NCI-H2081 (cell line): ENCODE measurements around the gene NT5C2.
A peak's percentile ranks its signal among the peaks of the same experiment; 100 is the strongest.
"Not testable (repeated sequence)": the region's sequence is repeated elsewhere in the genome, so short reads cannot be mapped to it uniquely, and the experiment has no call there.

Experiments used
- DNase-seq, 2 experiments: peaks; one replicate each; lab custom pipeline; 2025; lab: John Stamatoyannopoulos, UW

Gene NT5C2

DNA sequence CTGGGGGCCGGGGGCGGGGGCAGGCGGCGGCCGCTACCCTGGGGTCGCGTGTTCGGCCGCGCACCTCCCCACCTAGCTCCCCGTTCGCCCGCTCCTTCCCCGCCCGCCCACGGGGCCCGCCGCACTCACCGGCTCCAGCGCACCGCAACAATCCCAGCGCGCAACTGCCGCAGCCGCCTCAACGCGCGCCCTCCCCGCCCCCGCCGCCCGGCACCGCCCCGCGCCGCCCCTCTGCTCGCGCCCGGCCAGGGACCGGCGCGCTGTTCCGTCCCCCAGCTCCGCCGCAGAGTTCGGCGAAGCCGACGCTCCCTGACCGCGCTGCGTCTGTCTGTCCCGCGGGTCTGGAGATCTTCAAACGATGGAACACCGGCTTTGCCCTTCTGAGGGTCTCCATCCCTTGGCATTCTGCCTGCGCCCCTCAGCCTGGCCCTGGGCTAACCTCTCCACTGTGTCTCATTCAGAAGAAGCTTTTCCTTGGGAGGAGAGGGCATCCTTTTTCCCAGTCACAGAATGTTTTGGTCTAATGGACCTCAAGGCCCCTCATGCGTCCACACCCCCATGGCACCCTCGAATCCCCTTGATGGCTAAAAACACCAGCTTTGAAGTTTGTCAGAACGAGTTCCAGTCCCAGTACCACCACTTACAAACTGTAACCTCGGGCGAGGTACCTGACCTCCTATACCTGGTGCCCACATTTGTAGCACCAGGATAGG lies at the start of gene NT5C2:
Gene NT5C2 (minus strand): TSS at position 166 of the 713 bp plus-strand sequence. CDS start 18,314 bp downstream, outside the sequence.
- DNase-seq, result peak; percentile 52 to 69

GRCh38 chr10:103241262-103242011 lies 48.4 kb upstream of the NT5C2 start:
- no peak for DNase-seq

DNA sequence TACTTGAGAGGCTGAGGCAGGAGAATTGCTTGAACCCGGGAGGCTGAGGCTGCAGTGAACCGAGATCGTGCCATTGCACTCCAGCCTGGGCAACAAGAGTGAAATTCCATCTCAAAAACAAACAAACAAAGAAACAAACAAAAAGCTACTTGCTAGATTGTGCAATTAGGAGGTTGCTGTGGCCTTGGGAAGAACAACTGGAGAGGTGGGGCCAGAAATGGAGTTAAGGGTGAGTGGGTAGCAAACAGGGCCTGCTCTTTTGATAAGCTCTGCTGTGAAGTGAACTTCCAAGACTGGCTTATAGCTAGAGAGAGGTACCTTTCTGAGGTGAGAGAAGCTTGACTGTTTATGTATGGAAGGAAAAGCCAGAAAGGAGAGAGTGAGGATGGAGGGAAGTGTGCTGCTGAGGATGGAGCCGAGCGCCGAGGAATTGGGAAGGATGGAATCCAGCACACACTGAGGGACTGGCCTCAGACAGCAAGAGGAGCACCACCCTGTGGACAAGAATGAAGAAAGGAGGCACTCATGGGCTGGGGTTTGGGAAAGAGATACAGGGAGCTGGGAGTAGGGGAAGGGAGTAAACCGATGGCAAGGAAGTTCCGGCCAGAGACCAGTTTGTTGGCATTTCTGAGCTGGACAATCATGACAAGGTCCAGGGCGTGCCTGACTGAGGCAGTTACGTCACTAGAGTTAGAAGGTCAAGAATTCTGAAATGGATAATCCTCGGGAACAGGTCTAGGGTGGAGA lies 45.6 kb upstream of the NT5C2 start:
- DNase-seq, result no peak

GRCh38 chr10:103235775-103236174 lies 42.7 kb upstream of the NT5C2 start:
- no peak for DNase-seq

DNA sequence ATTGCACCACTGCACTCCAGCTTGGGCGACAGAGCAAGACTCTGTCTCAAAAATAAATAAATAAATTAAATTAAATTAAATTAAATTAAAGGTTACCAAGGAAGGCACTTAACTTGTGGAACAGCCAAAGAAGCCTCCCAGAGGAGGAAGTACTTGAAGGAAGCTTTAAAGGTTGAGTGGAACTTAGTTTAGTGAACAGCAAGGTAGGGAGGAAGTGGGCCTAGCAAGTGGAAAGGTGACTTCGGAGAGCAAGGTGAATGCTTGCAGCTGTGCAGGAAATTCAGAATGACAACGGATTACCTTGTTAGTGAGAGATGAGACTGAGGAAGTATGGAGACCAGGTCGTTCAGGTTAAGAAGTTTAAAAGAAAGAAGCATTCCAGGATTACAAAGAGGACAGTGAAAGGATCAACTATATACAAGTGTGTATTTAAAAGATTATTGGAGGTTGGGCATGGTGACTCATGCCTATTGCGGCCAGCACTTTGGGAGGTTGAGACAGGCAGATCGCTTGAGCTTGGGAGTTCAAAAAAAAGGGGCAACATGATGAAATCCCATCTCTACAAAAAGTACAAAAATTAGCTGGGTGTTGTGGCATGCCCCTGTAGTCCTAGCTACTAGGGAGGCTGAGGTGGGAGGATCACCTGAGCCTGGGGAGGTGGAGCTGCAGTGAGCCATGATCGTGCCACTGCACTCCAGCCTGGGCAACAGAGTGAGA lies 39.9 kb upstream of the NT5C2 start:
- DNase-seq, result no peak

DNA sequence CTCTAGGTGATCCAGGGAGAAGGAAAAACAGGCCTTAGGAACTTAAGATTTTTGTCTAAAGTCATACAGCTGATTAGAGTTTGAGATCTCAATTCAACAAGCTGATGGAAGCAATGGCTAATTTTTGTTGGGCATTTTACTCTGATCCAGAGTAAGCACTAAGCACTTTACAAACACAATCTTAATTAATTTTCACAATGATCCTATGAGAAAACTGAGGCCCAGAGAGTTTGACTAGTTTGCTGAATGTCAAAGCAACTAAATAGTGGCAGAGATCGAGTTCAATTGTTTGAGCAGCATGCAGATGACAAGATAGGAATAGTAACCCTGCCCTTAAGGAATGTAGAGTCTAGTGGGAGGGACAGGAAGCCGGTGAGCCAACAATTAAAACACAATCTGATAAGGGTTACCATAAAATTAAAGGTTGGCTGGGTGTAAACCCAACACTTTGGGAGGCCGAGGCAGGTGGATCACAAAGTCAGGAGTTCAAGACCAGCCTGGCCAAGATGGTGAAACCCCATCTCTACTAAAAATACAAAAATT lies 39.1 kb upstream of the NT5C2 start:
- DNase-seq, result no peak

DNA sequence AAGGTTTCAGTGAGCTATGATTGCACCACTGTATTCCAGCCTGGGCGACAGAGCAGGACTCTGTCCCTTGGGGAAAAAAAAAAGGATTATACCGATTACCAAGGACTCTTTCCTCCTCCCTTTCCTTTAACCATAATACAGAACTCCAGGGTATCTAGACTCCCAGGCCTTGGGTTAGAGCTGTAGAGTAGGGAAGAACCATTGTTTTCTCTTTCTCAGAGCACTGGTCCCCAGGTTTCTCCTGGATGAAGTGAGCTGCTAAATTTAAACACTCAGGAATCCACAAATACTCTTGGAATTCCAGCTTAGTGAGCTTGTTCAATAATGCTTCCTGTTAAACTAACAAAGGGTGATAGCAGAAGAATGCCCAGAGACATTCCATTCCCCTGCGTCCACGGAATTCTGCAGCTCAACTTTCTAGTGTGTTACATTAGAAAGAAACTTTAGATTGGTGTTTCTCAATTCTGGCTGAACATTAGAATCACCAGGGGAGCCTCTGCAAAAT lies 38.0 kb upstream of the NT5C2 start:
- no peak for DNase-seq

DNA sequence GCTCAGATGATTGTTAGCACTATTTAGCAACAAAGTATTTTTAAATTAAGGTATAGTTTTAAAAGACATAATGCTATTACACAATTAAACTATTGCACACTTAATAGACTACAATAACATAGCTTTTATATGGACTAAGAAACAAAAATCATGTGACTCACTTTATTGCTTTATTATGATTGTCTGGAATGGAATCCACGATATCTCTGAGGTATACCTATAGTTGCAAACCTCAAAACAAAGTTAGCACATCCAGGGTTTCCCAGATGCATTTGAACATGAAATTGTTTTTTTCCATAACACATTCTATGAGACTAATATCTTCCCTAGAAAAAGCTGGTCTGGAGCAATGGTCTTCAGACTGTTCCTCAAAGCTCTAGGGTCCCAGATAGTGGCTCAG lies 34.3 kb upstream of the NT5C2 start:
- no peak for DNase-seq

DNA sequence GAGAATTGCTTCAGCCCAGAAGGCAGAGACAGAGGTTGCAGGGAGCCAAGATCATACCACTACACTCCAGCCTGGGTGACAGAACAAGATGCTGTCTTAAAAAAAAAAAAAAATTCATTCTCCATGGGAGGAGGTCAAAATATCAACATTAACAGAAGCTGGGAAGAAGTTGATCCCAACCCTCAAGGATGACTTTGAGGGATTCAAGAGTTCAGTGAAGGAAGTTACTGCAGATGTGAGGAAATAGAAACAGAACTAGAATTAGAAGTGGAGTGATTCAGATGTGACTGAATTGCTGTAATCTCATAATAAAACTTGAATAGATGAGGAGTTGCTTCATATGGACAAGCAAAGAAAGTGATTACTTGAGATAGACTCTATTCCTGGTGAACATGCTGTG lies 32.9 kb upstream of the NT5C2 start:
- DNase-seq, result no peak

DNA sequence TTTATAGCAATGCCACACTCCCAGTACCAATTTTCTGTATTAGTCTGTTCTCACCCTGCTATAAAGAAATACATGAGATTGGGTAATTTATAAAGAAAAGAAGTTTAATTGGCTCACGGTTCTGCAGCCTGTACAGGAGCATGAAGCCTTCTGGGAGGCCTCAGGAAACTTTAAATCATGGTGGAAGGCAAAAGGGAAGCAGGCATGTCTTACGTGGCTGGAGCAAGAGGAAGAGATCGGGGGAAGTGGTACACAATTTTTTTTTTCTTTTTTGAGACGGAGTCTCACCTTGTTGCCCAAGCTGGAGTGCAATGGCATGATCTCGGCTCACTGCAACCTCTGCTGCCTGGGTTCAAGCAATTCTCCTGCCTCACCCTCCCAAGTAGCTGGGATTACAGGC lies 31.6 kb upstream of the NT5C2 start:
- DNase-seq, result not testable (repeated sequence)

- no peak for DNase-seq
These were observed 31.1 kb upstream of the NT5C2 start for GRCh38 chr10:103224133-103224532.

- DNase-seq, result not testable (repeated sequence)
These were observed 23.3 kb upstream of the NT5C2 start for GRCh38 chr10:103216362-103216761.

- no peak for DNase-seq
These were observed 22.5 kb upstream of the NT5C2 start for GRCh38 chr10:103215601-103216000.

DNA sequence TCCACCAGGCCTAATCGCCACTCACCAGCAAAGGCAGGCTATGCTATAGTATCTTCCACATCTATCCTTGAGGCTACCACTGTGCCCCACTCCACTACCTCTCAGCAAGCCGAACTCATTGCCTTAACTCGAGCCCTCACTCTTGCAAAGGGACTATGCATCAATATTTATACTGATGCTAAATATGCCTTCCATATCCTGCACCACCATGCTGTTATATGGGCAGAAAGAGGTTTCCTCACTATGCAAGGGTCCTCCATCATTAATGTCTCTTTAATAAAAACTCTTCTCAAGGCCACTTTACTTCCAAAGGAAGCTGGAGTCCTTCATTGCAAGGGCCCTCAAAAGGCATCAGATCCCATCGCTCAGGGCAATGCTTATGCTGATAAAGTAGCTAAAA lies 17.2 kb upstream of the NT5C2 start:
- DNase-seq, result not testable (repeated sequence)

DNA sequence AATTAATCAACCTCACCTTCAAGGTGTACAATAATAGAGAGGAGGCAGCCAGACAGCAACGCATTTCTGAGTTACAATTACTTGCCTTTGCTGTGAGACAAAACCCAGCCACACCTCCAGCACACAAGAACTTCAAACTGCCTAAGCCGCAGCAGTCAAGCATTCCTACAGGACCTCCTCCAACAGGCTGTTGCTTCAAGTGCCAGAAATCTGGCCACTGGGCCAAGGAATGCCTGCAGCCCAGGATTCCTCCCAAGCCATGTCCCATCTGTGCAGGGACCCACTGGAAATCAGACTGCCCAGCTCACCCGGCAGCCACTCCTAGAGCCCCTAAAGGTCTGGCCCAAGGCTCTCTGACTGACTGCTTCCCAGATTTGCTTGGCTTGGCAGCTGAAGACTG lies 14.6 kb upstream of the NT5C2 start:
- DNase-seq, result not testable (repeated sequence)

GRCh38 chr10:103207141-103207540 lies 14.1 kb upstream of the NT5C2 start:
- DNase-seq, result no peak

DNA sequence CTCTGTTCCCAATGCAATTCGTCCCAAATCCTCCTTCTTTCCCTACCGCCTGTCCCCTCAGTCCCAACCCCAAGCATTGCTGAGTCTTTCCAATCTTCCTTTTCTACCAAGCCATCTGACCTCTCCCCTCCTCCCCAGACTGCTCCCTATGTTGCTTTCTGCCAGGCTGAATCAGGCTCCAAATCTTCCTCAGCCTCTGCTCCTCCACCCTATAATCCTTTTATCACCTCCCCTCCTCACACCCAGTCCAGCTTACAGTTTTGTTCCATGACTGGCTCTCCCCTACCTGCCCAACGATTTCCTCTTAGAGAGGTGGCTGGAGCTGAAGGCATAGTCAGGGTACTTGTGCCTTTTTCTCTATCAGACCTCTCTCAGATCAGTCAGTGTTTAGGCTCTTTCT lies 13.6 kb upstream of the NT5C2 start:
- not testable (repeated sequence) for DNase-seq

- not testable (repeated sequence) for DNase-seq
These were observed 12.3 kb upstream of the NT5C2 start for GRCh38 chr10:103205401-103205800.

GRCh38 chr10:103204353-103205255 lies 11.5 kb upstream of the NT5C2 start:
- peak in 1 of 2 experiments; percentile 17 for DNase-seq

- no peak for DNase-seq
These were observed 10.4 kb upstream of the NT5C2 start for GRCh38 chr10:103203466-103203865.
